Measurements from ENCODE around the gene APOL2.

DNA sequence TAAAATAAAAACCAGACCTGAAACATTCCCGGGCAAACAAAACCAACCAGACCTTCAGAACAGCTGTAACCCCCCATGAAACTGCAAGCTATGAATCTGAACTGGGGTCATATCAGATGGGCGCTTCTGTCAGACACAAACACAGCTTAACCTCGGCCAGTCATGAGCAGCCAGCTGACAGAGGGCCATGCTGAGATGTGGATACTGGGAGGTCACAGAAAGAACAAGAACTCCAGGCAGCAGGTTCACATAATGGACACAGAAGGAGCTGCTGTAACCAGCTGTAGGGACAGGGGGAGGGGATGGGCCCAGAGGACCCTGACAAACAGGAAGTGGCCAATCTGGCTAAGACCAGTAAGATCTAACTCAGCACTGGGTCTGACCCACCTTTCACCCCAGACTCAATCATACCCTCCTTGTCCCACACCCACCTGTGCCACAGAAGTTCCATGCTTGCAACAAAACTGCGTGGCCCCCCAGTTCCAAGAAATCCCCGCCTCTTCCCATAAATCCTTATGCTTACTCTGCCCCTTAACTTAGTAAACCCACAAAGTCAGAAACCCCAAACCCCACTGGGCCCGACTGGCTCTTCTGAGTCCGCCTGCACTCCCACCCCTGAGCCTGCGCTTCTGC, 41.7 kb downstream of the APOL2 start:
- TF ChIP-seq, protein P1, sequence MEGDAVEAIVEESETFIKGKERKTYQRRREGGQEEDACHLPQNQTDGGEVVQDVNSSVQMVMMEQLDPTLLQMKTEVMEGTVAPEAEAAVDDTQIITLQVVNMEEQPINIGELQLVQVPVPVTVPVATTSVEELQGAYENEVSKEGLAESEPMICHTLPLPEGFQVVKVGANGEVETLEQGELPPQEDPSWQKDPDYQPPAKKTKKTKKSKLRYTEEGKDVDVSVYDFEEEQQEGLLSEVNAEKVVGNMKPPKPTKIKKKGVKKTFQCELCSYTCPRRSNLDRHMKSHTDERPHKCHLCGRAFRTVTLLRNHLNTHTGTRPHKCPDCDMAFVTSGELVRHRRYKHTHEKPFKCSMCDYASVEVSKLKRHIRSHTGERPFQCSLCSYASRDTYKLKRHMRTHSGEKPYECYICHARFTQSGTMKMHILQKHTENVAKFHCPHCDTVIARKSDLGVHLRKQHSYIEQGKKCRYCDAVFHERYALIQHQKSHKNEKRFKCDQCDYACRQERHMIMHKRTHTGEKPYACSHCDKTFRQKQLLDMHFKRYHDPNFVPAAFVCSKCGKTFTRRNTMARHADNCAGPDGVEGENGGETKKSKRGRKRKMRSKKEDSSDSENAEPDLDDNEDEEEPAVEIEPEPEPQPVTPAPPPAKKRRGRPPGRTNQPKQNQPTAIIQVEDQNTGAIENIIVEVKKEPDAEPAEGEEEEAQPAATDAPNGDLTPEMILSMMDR (conservative IDR thresholded peaks at IDR 0.05 in 1 of 2, IDR thresholded peaks at IDR 0.05 in 1 of 2; ENCODE audit: extremely low read depth in 1 of 2, insufficient read depth in 1 of 2, low read depth in 1 of 2, low read length in 2 of 2), result no peak
- no peak for TF ChIP-seq EZH2 (IDR thresholded peaks at IDR 0.05; ENCODE audit: borderline replicate concordance, low read length)

All from mammary epithelial cell (primary cell).